Measurements from ENCODE around the gene ZBTB48.

DNA sequence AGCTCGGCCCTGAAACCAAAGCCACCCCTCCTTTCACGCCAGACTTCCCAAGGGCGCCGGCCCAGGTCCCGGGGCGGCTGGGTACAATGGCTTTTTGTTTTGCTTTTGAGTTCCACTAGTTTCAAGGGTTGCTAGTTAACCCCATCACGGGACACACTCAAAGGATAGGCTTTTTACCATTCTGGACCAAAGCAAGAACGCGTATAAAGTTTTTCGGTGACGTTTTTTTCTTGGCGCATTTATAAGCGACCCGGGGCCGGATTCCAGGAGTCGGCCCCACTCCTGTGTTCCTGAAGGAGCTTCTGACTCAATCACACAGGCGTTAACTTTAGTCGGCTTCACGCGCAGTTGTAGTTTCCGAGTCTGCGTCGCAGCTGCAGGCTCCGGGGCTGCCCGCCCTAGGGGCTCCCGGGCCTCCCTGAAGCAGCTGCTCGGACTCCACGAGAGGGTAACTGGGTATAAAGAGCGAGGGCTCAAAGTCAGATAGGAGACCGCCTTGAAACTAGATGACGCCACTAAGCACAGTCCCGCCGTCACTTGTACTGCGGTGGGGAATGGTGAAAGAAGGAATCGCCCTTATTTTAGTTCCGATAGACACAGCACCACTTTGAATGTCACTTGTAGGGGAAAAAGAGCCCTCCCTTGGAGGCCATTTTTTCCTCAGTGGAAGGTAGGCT lies 23.6 kb downstream of the ZBTB48 start:
- TF ChIP-seq CTCF (IDR thresholded peaks at IDR 0.05; ENCODE audit: low read depth, low read length) = no peak
- no peak for TF ChIP-seq POLR2A (IDR thresholded peaks at IDR 0.05; ENCODE audit: extremely low read depth, insufficient read length)
- TF ChIP-seq, protein P1, sequence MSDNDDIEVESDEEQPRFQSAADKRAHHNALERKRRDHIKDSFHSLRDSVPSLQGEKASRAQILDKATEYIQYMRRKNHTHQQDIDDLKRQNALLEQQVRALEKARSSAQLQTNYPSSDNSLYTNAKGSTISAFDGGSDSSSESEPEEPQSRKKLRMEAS (IDR thresholded peaks at IDR 0.05; ENCODE audit: low read depth, low read length) = no peak
- TF ChIP-seq MYC (IDR thresholded peaks at IDR 0.05; ENCODE audit: low read depth, low read length) = no peak

Measured in NB4 (cell line).